SK-N-MC (cell line): ENCODE measurements around the gene FANCB.

Experiments
- EZH2 ChIP-seq: fragments of 200-600 bp; sonication (generic); IDR thresholded peaks from one replicate; pipeline ENCODE4 v1.6.1; 2017; ENCODE audit warnings: antibody characterized with exemption
- FOXP2 ChIP-seq: optimal IDR thresholded peaks from 2 replicates; pipeline ENCODE3; 2011; ENCODE audit warnings: mild to moderate bottlenecking, moderate library complexity; ENCODE audit not compliant: insufficient read depth; ENCODE audit errors: extremely low read length, control extremely low read depth
- POLR2AphosphoS5 ChIP-seq: IDR thresholded peaks from 2 replicates; pipeline ENCODE4 v1.6.1; 2012; ENCODE audit warnings: mild to moderate bottlenecking, low read depth, low read length, borderline replicate concordance

DNA sequence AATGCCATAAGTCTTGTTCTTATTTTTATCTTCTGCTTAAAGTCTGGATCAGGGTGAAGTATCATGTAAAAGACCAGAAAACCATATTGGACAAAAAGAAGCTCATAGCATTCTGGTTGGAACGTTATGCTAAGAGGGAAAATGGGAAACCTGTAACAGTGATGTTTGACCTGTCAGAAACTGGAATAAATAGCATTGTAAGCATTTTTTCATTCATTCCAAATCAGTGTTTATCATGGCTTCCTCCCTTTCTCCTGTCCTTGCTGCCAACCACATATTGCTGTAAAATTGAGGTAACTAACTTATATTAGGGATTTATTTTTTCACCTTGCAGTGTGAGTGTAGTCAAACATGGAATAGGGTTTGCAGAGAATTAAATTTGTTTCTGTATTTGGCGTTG lies 24.2 kb upstream of the FANCB start:
- TF ChIP-seq POLR2AphosphoS5 (no peak), EZH2 (no peak), FOXP2 (no peak)
